ENCODE data around the gene DNPEP.
"Not testable (repeated sequence)": the region's sequence is repeated elsewhere in the genome, so short reads cannot be mapped to it uniquely, and the experiment has no call there.

DNPEP gene

GRCh38 chr2:219418155-219419011, 30.7 kb upstream of the DNPEP start, which contains the start of gene DES:
Gene DES, plus strand, starts transcription at chr2:219418377. Its CDS starts 86 bp downstream, at chr2:219418463.
- no peak for DNase-seq

- DNase-seq: no peak
Observed at GRCh38 chr2:219417374-219417773, 29.7 kb upstream of the DNPEP start.

- no peak for DNase-seq
Observed at GRCh38 chr2:219416938-219417337, 29.2 kb upstream of the DNPEP start.

GRCh38 chr2:219416235-219416602, 28.5 kb upstream of the DNPEP start:
- no peak for DNase-seq

- no peak for DNase-seq
Observed at GRCh38 chr2:219415580-219416234, 28.0 kb upstream of the DNPEP start.

GRCh38 chr2:219414857-219415256, 27.1 kb upstream of the DNPEP start:
- DNase-seq: no peak

GRCh38 chr2:219410390-219410789, 22.7 kb upstream of the DNPEP start:
- no peak for DNase-seq

GRCh38 chr2:219409619-219410018, 21.9 kb upstream of the DNPEP start:
- DNase-seq: no peak

- no peak for DNase-seq
Observed at GRCh38 chr2:219408631-219409030, 20.9 kb upstream of the DNPEP start.

- no peak for DNase-seq
Observed at GRCh38 chr2:219408204-219408603, 20.5 kb upstream of the DNPEP start.

GRCh38 chr2:219407343-219407742, 19.6 kb upstream of the DNPEP start:
- not testable (repeated sequence) for DNase-seq

GRCh38 chr2:219406861-219407230, 19.1 kb upstream of the DNPEP start:
- DNase-seq: no peak

- no peak for DNase-seq
Observed at GRCh38 chr2:219405958-219406860, 18.5 kb upstream of the DNPEP start.

- no peak for DNase-seq
Observed at GRCh38 chr2:219405451-219405850, 17.7 kb upstream of the DNPEP start.

- DNase-seq: no peak
Observed at GRCh38 chr2:219404954-219405353, 17.2 kb upstream of the DNPEP start.

GRCh38 chr2:219404291-219404910, 16.7 kb upstream of the DNPEP start:
- DNase-seq: no peak

- DNase-seq: no peak
Observed at GRCh38 chr2:219403861-219404260, 16.1 kb upstream of the DNPEP start.

GRCh38 chr2:219402665-219403515, 15.2 kb upstream of the DNPEP start:
- peak; percentile 55 for DNase-seq

GRCh38 chr2:219401606-219402005, 13.9 kb upstream of the DNPEP start:
- DNase-seq: no peak

- DNase-seq: no peak
Observed at GRCh38 chr2:219400562-219400961, 12.8 kb upstream of the DNPEP start.

- DNase-seq: no peak
Observed at GRCh38 chr2:219399716-219400478, 12.2 kb upstream of the DNPEP start.

All from activated gamma-delta T cell treated with Interleukin-2 at 50 U/mL for 16 hours (primary cell).